Adipose tissue (tissue), 3 donors: ENCODE data around the gene PARD3. TPM values are rescaled to one million over a fixed set of nuclear protein-coding genes. Genes with fewer than 3 reads are reported as not detected.

Experiments used
- H3K27ac ChIP-seq: one replicate; pipeline ENCODE4 v1.5.1; 2013; ENCODE audit warnings: low read depth, low read length
- WGBS, 3 donors: extraction: QIAGEN DNeasy Blood & Tissue Kit; methylation state at CpG; one replicate each; pipeline ENCODE4 v1.1.7; 2013; 5-methylcytosine and 5-hydroxymethylcytosine counted together
- polyA plus RNA-seq, 3 donors: library from polyadenylated mRNA; stranded (reverse); fragments of 200-250 nt; gene quantifications; one replicate each; pipeline ENCODE4 v1.2.3, GENCODE V29; 2013
- donor health status: healthy with polysubstance abuse.
- donor health status: Bipolar disorder and iron deficiency.
- donor health status: healthy.

PARD3 gene
- polyA plus RNA-seq, 3 donors: 11.2 to 20.6 (median 17.2) TPM

DNA sequence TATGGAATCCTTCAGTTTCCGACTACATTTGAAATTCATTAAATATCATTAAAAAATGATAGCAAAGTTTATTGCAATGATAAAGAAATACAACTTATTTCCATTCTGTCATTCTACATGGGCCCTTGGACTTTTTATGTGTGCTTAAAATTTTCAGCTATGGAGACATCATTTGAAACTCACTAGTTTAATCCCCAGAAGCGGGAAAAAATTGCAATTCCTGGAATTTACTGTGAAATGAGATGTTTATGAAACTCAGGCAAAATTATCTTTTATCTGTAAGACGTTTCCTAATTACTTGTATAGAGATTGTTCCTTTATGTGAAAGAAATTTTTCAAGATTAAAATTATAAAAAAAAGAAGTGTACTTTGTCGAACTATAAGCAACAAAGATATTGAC is 213.4 kb downstream of the PARD3 start:
- whole genome bisulfite sequencing, 3 donors: 74 to 91% (median 90%) methylated on average over 3 to 4 of the region's 4 CpGs
- H3K27ac ChIP-seq: no peak overlapping the region

DNA sequence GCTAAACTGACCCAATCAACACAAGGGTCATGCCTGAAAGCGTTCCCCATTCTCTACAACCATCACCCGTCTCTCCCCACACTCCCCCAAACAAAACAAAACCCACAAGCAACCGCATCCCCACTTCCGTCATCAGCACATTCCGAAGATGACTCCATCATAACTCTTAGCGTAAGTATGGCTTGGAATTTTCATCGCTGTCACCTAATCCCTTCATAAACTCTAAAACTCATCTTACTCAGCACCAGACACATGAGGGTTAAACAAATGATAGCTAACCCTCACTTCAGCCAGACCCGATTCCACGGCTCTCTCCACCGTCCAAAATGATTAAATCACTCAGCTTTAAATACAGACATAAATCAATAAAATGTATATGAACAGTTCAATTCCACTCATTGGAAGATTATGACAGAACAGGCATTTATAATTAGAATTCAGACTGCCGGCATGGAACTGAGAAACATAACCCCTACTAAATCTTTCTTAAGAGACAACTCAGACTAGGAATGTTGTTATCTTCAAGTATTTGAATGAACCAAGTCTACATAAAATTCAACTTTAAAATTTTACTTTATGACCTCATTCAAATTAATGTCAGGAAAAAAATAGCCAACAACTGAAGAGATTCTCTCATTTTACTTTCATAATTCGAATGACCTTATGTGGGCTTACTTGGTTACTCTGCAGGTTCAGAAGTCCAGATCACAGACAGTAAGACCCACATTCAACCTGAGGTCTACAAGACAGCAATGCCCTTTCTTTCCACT is 215.9 kb downstream of the PARD3 start:
- WGBS, 3 donors: 87 to 88% (median 87%) methylated on average over 12 of the region's 12 CpGs

DNA sequence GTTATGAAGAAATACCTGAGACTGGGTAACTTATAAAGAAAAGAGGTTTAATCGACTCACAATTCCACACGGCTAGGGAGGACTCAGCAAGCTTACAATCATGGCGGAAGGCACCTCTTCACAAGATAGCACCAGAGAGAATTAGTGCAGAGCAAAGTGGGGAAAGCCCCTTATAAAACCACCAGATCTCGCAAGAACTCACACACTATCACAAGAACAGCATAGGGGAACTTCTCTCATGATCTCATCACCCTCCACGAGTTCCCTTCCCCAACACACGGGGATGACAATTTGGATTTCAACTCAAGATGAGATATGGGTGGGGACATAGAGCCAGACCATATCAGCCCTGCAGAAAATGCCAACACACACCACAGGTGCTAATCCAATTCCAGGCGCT is 218.7 kb downstream of the PARD3 start:
- no peak overlapping the region for H3K27ac ChIP-seq
- whole genome bisulfite sequencing, 3 donors: 89 to 99% (median 96%) methylated on average over 7 of the region's 7 CpGs

More for the DNA sequence above, 215.9 kb downstream of the PARD3 start:
- H3K27ac ChIP-seq: no peak overlapping the region

GRCh38 chr10:34593930-34594329 is 221.2 kb downstream of the PARD3 start:
- H3K27ac ChIP-seq: no peak overlapping the region
- 89 to 96% (median 90%) methylated on average over 2 of the region's 2 CpGs for WGBS, 3 donors

GRCh38 chr10:34593374-34593890 is 221.7 kb downstream of the PARD3 start:
- 91 to 97% (median 92%) methylated on average over 2 of the region's 2 CpGs for WGBS, 3 donors

DNA sequence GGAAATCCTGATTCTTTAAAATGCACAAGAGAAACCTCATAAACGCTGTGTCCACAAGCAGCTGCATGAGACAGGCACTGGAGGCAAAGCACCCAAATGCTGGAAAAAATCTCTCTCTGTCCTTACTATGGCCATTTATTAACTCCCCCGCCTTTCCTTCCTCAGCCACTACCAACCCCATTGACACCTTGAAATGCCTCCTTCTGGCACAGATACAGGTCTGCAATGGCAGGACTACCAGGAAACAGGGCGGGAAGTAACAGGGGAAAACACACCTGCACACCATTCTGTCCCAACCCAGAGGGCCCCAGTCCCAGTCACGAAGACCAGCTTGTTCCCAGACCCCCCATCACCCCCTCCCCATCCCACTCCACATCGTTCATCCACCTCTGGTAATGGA is 224.3 kb downstream of the PARD3 start:
- 62 to 89% (median 89%) methylated on average over 5 of the region's 5 CpGs for WGBS, 3 donors
- no peak overlapping the region for H3K27ac ChIP-seq

More at GRCh38 chr10:34593374-34593890, 221.7 kb downstream of the PARD3 start:
- H3K27ac ChIP-seq: no peak overlapping the region

- no peak overlapping the region for H3K27ac ChIP-seq
- 85 to 94% (median 90%) methylated on average over 3 of the region's 3 CpGs for WGBS, 3 donors
These were observed 225.8 kb downstream of the PARD3 start for GRCh38 chr10:34589275-34589674.

DNA sequence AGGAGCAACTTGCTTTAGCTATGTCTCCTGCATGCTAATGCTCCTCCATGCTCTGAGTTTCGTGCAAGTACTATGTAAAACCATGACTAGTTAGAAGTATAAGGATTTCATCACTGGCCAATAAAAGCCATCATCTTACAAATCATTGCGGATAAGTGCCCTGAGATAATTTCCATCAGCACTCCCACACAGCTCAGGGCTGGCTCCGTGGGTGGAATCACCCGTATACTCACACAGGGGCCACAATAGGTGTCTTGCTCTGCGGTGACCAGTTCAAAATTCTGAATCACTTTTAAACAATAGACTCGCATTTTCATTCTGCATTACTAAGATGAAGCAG is 227.4 kb downstream of the PARD3 start:
- H3K27ac ChIP-seq: no peak overlapping the region
- 78 to 90% (median 89%) methylated on average over 6 of the region's 6 CpGs for WGBS, 3 donors

DNA sequence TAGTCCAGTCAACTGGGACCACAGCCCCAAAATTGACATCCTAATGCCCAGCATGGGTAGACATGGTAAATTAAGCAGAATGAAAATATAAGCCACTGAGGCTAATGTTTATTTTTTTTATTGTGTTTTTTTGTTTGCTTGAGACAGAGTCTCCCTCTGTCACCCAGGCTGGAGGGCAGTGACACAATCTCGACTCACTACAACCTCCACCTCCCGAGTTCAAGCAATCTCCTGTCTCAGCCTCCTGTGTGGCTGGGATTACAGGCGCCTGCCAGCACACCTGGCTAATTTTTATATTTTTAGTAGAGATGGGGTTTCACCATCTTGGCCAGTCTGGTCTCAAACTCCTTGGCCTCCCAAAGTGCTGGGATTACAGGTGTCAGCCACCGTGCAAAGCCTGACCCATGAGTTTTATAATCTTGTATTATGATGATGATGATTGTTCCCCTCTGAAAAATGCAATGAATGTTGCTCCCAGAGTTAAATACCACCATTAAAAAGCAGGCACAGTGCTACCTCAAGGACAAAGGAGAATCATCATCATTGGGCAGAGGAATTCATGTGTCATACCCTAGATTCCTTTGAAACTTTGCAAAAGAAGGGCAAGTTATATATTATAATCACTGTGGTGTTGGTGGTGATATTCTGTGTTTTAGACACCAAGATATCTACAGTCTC is 228.0 kb downstream of the PARD3 start:
- WGBS, 3 donors: 94 to 96% (median 95%) methylated on average over 4 of the region's 4 CpGs
- H3K27ac ChIP-seq: no peak overlapping the region

DNA sequence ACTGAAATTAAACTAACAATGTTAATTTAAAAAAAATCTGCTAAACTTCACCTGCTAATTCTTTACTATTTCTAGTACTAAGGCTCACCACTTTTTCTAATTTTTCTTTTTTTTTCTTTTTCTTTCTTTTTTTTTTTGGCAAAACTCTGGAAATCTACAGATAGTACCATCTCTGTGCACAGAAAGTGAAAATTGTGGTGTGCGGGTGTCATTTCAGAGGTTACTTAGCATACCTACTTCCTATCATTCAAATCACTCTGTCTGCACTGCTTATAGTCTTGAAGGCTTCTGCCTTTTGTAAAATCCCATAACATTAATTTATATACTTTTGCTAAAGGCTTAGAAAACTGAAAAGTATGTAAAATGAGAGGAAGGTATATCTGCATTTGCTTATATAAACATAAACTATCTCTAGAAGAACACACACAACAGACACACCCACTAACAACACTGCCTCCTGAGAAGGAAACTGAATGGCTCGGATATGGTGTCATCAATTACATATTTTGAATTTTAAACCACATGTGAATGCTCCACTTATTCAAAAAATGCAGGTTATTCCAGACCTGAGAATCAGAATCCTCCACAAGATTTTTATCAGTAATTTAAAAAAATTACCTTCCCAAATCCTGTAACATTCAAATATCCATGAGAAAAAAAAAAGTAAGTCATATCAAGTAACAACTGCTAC is 229.5 kb downstream of the PARD3 start:
- no peak overlapping the region for H3K27ac ChIP-seq
- 88 to 89% (median 89%) methylated on average over 2 of the region's 2 CpGs for WGBS, 3 donors

GRCh38 chr10:34584164-34584563 is 230.9 kb downstream of the PARD3 start:
- H3K27ac ChIP-seq: no peak overlapping the region

DNA sequence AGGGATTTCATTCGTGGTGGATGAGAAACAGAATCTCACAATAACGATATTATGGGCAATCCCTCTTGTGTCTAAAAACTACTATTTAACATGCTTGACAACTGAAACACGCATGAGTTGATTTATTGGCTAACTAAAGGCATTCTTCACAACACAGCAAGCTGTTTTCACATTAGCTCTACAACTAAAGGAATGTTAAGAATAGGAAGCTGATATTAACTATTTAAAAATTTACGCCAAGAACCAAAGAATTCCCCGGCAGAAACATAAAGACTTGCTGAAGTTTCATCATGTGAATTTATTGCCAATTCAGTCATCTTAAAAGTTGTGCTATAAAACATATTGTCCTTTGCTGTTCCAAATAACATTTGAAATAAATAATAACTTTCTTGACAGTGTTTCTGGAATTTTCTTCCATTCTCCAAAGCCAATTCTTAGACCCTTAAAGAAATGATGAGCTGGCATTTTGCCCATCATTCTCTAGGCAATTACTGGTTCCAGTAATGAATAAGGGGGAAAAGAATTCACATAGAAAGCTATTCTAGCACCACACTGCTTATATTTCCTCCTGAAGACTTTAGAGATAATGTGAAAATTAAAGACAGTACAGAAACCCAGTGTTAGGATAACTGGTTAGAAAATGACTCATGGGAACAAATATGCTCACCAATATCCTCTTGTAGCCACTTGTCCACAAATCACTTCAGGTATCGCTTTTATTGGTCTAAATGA is 233.1 kb downstream of the PARD3 start:
- WGBS, 3 donors: 57 to 72% (median 66%) methylated on average over 6 of the region's 6 CpGs
- H3K27ac ChIP-seq: no peak overlapping the region

GRCh38 chr10:34580643-34581042 is 234.5 kb downstream of the PARD3 start:
- no peak overlapping the region for H3K27ac ChIP-seq
- 25 to 67% (median 66%) methylated on average over 3 of the region's 3 CpGs for WGBS, 3 donors

- 41 to 94% (median 93%) methylated on average over 6 of the region's 6 CpGs for WGBS, 3 donors
- no peak overlapping the region for H3K27ac ChIP-seq
These were observed 234.9 kb downstream of the PARD3 start for GRCh38 chr10:34580214-34580613.

- no peak overlapping the region for H3K27ac ChIP-seq
- 89 to 100% (median 100%) methylated on average over 1 of the region's 1 CpG for WGBS, 3 donors
These were observed 236.6 kb downstream of the PARD3 start for GRCh38 chr10:34578468-34578867.

- no peak overlapping the region for H3K27ac ChIP-seq
- WGBS, 3 donors: 56 to 72% (median 60%) methylated on average over 4 of the region's 4 CpGs
These were observed 238.3 kb downstream of the PARD3 start for GRCh38 chr10:34576797-34577196.

GRCh38 chr10:34575882-34576281 is 239.2 kb downstream of the PARD3 start:
- 89 to 98% (median 94%) methylated on average over 3 of the region's 3 CpGs for WGBS, 3 donors
- H3K27ac ChIP-seq: no peak overlapping the region

DNA sequence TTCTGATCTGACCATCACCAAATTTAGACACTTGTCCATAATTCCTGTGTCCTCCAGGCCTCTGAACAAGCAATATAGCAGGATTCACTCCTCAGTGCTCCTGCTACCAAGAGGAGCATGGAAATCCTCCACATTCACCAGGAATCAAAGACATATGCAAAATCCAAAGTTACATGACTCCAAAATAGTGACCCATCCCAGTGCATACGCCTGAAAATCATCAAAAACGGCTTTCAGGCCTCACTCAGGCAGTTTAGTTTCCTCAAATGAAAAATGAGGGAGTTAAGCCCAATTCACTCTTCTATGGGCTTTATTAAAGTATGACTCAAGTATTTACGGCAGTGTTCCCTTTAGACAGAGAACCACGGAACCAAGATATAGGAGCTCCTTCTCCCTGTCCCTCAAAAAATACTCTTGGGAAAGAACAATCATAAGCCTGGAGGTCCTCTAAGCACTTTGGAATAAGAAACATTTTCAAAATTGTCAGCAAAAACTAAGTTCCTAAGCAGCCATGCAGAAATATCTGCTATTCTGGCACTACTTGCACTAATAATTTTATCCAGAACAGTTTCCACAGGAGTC is 240.7 kb downstream of the PARD3 start:
- no peak overlapping the region for H3K27ac ChIP-seq
- WGBS, 3 donors: 55 to 90% (median 67%) methylated on average over 4 of the region's 4 CpGs
